Neuronal stem cell (in vitro differentiated cells): ENCODE data around the gene KDM3A.

Experiments used
- DNase-seq: peaks from one replicate; pipeline ENCODE4 v3.0.0-alpha.2; 2013; ENCODE audit warnings: low spot score
- H2AFZ ChIP-seq: one replicate; pipeline ENCODE4 v1.6.1; 2013; ENCODE audit warnings: mild to moderate bottlenecking, low read length, inconsistent platforms
- H2AK5ac ChIP-seq: 2 replicates; pipeline ENCODE4 v1.6.1; 2013; ENCODE audit warnings: low read depth, mild to moderate bottlenecking, inconsistent platforms, low read length, moderate library complexity, mixed read lengths
- H2BK120ac ChIP-seq: 2 replicates; pipeline ENCODE4 v1.6.1; 2013; ENCODE audit warnings: low read depth, mild to moderate bottlenecking, inconsistent platforms, low read length, moderate library complexity, mixed read lengths
- H2BK12ac ChIP-seq: one replicate; pipeline ENCODE4 v1.6.1; 2013; ENCODE audit warnings: low read length, inconsistent platforms
- H2BK15ac ChIP-seq: 2 replicates; pipeline ENCODE4 v1.6.1; 2013; ENCODE audit warnings: mild to moderate bottlenecking, low read length, inconsistent platforms, mixed read lengths
- H2BK5ac ChIP-seq: one replicate; pipeline ENCODE4 v1.6.1; 2013; ENCODE audit warnings: inconsistent platforms, mild to moderate bottlenecking, low read length, moderate library complexity
- H3K14ac ChIP-seq: one replicate; pipeline ENCODE4 v1.6.1; 2013; ENCODE audit warnings: low read length, inconsistent platforms
- H3K18ac ChIP-seq: 2 replicates; pipeline ENCODE4 v1.6.1; 2013; ENCODE audit warnings: low read length, inconsistent platforms
- H3K23ac ChIP-seq: 2 replicates; pipeline ENCODE4 v1.6.1; 2013; ENCODE audit warnings: low read depth, mild to moderate bottlenecking, mixed read lengths, low read length, inconsistent platforms; ENCODE audit not compliant: poor library complexity
- H3K27ac ChIP-seq: replicated peaks from 3 replicates; pipeline ENCODE4 v1.5.1; 2013; ENCODE audit warnings: low read length, inconsistent platforms
- H3K27me3 ChIP-seq, 3 experiments: 2 replicates each; pipeline ENCODE4 v1.6.1; 2013; ENCODE audit warnings: low read length in 3 of 3, mild to moderate bottlenecking in 2 of 3, inconsistent platforms in 1 of 3, low read depth in 1 of 3, mixed read lengths in 1 of 3, moderate library complexity in 1 of 3; ENCODE audit not compliant: control insufficient read depth in 3 of 3, insufficient read depth in 3 of 3
- H3K36me3 ChIP-seq, 2 donors: replicated peaks in 1 of 2; 2 replicates each; pipeline ENCODE4 v1.6.1; 2013; ENCODE audit warnings: low read length in 2 of 2; ENCODE audit not compliant: control insufficient read depth in 2 of 2, insufficient read depth in 2 of 2
- H3K4ac ChIP-seq: 2 replicates; pipeline ENCODE4 v1.6.1; 2013; ENCODE audit warnings: inconsistent platforms, mild to moderate bottlenecking, low read length, moderate library complexity
- H3K4me1 ChIP-seq, 2 donors: 1 replicate in 1 of 2; 2 replicates in 1 of 2; pipeline ENCODE4 v1.6.1; 2013; ENCODE audit warnings: low read length in 2 of 2, low read depth in 1 of 2; ENCODE audit not compliant: control insufficient read depth in 2 of 2, insufficient read depth in 1 of 2
- H3K4me2 ChIP-seq: one replicate; pipeline ENCODE4 v1.6.1; 2013; ENCODE audit warnings: mild to moderate bottlenecking, low read length, inconsistent platforms; ENCODE audit not compliant: insufficient read depth, poor library complexity, severe bottlenecking
- H3K4me3 ChIP-seq, 2 donors: 2 replicates each; pipeline ENCODE4 v1.5.1; 2013; ENCODE audit warnings: low read length in 2 of 2, mild to moderate bottlenecking in 2 of 2, inconsistent platforms in 1 of 2, moderate library complexity in 1 of 2
- H3K79me1 ChIP-seq: one replicate; pipeline ENCODE4 v1.6.1; 2013; ENCODE audit warnings: low read depth, mild to moderate bottlenecking, inconsistent platforms, low read length, moderate library complexity
- H3K9ac ChIP-seq: one replicate; pipeline ENCODE4 v1.6.1; 2013; ENCODE audit warnings: mild to moderate bottlenecking, low read depth, low read length, inconsistent platforms; ENCODE audit not compliant: poor library complexity
- H3K9me3 ChIP-seq, 2 donors: replicated peaks in 1 of 2; 2 replicates each; pipeline versions ENCODE3 to v1.6.1; 2013; ENCODE audit warnings: low read length in 2 of 2, mild to moderate bottlenecking in 2 of 2, inconsistent platforms in 1 of 2, low read depth in 1 of 2, mixed read lengths in 1 of 2, moderate library complexity in 1 of 2; ENCODE audit not compliant: control insufficient read depth in 2 of 2, insufficient read depth in 1 of 2
- H4K8ac ChIP-seq: one replicate; pipeline ENCODE4 v1.6.1; 2013; ENCODE audit warnings: low read depth, mild to moderate bottlenecking, inconsistent platforms, low read length, moderate library complexity
- H4K91ac ChIP-seq: one replicate; pipeline ENCODE4 v1.6.1; 2013; ENCODE audit warnings: low read length, low read depth, mild to moderate bottlenecking, inconsistent platforms; ENCODE audit not compliant: poor library complexity
- WGBS, 2 donors: extraction: QIAGEN DNeasy Blood & Tissue Kit; methylation state at CpG; one replicate each; pipeline ENCODE4 v1.1.7; 2013; ENCODE audit warnings: missing lambda C conversion rate in 2 of 2, mixed read lengths in 1 of 2; ENCODE audit not compliant: insufficient read length in 2 of 2, insufficient replicate concordance in 1 of 2; ENCODE audit errors: extremely low coverage in 2 of 2; 5-methylcytosine and 5-hydroxymethylcytosine counted together

Gene KDM3A

DNA sequence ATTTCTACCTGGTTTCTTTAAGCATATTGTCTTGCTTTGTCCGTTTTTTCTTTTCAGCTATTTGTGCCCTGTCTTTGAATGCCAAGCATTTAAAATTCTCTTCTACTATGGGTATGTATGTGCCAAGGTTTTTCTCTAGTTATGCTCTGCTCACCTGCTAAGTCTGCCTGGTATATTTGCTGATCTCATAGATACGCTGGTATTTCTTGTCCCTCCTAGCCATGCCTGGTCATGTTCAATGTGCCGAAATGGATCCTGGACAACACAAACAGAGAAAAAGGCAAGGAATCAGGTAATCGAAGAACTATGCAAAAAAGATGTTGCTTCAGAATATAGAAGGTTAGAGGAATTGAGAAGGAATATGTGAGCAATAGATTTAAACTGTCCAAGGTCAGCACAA, 14.9 kb upstream of the KDM3A start:
- H3K4me3 ChIP-seq = no peak overlapping the region
- H3K4me1 ChIP-seq = no peaks in the 10 kb centered on the region
- H3K18ac ChIP-seq = no peak overlapping the region
- no peak overlapping the region for H3K27ac ChIP-seq
- no peaks in the 10 kb centered on the region for H3K79me1 ChIP-seq
- no peak overlapping the region for H2BK5ac ChIP-seq
- no peak overlapping the region for H3K4me2 ChIP-seq
- no peak overlapping the region for H4K91ac ChIP-seq
- H2AFZ ChIP-seq = no peak overlapping the region
- WGBS, 2 donors = no CpG with 5 or more reads among the region's 4 CpGs
- peaks cover 0 to 34% (median 0%) of the 10 kb centered on the region in 3 experiments for H3K27me3 ChIP-seq
- peaks cover 0 to 7% of the 10 kb centered on the region in 2 donors for H3K9me3 ChIP-seq
- no peak overlapping the region for H3K4ac ChIP-seq
- DNase-seq = no peak
- H2BK120ac ChIP-seq = no peak overlapping the region
- H3K36me3 ChIP-seq = no peaks in the 10 kb centered on the region
- no peak overlapping the region for H4K8ac ChIP-seq
- H2AK5ac ChIP-seq = no peak overlapping the region
- H2BK15ac ChIP-seq = no peak overlapping the region
- no peak overlapping the region for H2BK12ac ChIP-seq
- no peak overlapping the region for H3K14ac ChIP-seq
- no peak overlapping the region for H3K23ac ChIP-seq
- H3K9ac ChIP-seq = no peak overlapping the region

DNA sequence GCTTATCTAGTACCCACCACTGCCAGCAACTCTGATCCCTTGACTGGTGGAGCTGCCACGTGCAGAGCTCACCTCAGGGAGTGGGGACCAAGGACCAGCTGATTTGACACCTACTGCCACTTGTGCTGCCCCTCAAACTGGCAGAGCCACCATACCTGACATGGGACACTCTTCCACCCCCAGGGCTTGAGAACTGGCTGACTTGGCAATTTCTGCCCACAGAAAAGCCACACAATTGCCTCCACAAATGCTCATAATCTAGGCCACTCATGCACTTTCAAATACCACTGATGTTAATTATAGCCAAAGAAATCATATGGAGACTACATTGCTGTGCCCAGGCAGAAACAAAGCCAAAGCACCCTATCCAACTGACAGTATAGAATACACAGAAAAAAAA, 11.8 kb upstream of the KDM3A start:
- Histone ChIP-seq H3K9ac (no peak overlapping the region), H3K36me3 (no peaks in the 10 kb centered on the region), H3K27ac (no peak overlapping the region), H3K18ac (no peak overlapping the region), H3K4me1 (no peaks in the 10 kb centered on the region), H3K27me3 (peaks cover 0 to 31% (median 0%) of the 10 kb centered on the region in 3 experiments), H3K23ac (no peak overlapping the region), H3K14ac (no peak overlapping the region), H2BK120ac (no peak overlapping the region), H3K4me2 (no peak overlapping the region), H4K8ac (no peak overlapping the region), H2BK5ac (no peak overlapping the region), H3K4me3 (no peak overlapping the region), H3K4ac (no peak overlapping the region), H4K91ac (no peak overlapping the region), H2BK12ac (no peak overlapping the region), H2AK5ac (no peak overlapping the region), H3K79me1 (no peaks in the 10 kb centered on the region), H2AFZ (no peak overlapping the region), H3K9me3 (peaks cover 0 to 2% of the 10 kb centered on the region in 2 donors), H2BK15ac (no peak overlapping the region)
- DNase-seq = no peak
- whole genome bisulfite sequencing, 2 donors = no CpG with 5 or more reads among the region's 1 CpG

DNA sequence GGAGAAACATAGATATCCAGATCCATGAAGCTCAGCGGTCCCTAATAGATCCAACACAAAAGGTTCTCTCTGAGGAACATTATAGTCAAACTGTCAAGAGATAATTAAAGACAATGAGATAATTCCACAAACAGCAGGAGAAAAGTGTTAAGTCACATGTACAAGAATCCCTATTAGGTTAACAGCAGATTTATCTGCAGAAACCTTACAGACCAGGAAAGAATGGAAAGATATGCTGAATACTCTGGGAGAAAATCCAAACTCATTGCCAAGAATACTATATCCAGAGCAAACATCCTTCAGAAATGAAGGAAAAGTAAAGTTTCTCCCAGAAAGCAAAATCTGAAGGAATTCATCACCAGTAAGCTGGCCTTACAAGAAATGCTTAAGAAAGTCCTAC, 10.8 kb upstream of the KDM3A start:
- H3K79me1 ChIP-seq = no peaks in the 10 kb centered on the region
- WGBS, 2 donors = no CpG with 5 or more reads among the region's 1 CpG
- no peak overlapping the region for H3K27ac ChIP-seq
- no peak overlapping the region for H3K4ac ChIP-seq
- H3K23ac ChIP-seq = no peak overlapping the region
- no peak overlapping the region for H4K91ac ChIP-seq
- H2BK5ac ChIP-seq = no peak overlapping the region
- H3K9me3 ChIP-seq = peaks cover 0 to 2% of the 10 kb centered on the region in 2 donors
- no peak overlapping the region for H3K14ac ChIP-seq
- H2AFZ ChIP-seq = no peak overlapping the region
- no peak overlapping the region for H3K18ac ChIP-seq
- H2BK15ac ChIP-seq = no peak overlapping the region
- H3K4me2 ChIP-seq = no peak overlapping the region
- H2BK120ac ChIP-seq = no peak overlapping the region
- no peaks in the 10 kb centered on the region for H3K4me1 ChIP-seq
- H3K4me3 ChIP-seq = no peak overlapping the region
- no peaks in the 10 kb centered on the region for H3K36me3 ChIP-seq
- no peak overlapping the region for H3K9ac ChIP-seq
- H4K8ac ChIP-seq = no peak overlapping the region
- H2BK12ac ChIP-seq = no peak overlapping the region
- no peak for DNase-seq
- H3K27me3 ChIP-seq = peaks cover 0 to 22% (median 0%) of the 10 kb centered on the region in 3 experiments
- H2AK5ac ChIP-seq = no peak overlapping the region

DNA sequence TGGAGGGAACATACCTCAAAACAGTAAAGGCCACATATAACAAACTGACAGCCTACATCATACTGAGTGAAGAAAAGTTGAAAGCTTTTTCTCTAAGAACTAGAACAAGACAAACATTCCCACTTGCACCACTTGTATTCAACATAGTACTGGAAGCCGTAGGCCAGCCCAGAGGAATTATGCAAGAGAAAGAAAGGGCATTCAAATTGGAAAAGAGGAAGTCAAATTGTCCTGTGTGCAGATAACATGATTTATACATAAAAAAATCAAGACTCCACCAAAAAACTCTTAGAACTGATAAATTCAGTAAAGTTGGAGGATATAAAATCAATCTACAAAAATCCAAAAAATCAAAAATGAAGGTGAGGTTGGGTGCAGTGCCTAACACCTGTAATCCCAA, 8.0 kb upstream of the KDM3A start:
- H4K8ac ChIP-seq = no peak overlapping the region
- H3K4me1 ChIP-seq = no peaks in the 10 kb centered on the region
- H2AK5ac ChIP-seq = no peak overlapping the region
- no peak overlapping the region for H3K27ac ChIP-seq
- no peak overlapping the region for H2BK5ac ChIP-seq
- no peak overlapping the region for H2BK12ac ChIP-seq
- no peak for DNase-seq
- no peak overlapping the region for H3K14ac ChIP-seq
- H2BK120ac ChIP-seq = no peak overlapping the region
- H3K4me2 ChIP-seq = no peak overlapping the region
- H3K4ac ChIP-seq = no peak overlapping the region
- H2AFZ ChIP-seq = no peak overlapping the region
- H3K9me3 ChIP-seq = peaks cover 2 to 6% of the 10 kb centered on the region in 2 donors
- no CpG with 5 or more reads among the region's 1 CpG for WGBS, 2 donors
- no peak overlapping the region for H4K91ac ChIP-seq
- H3K27me3 ChIP-seq = peaks cover 0 to 6% (median 0%) of the 10 kb centered on the region in 3 experiments
- no peaks in the 10 kb centered on the region for H3K79me1 ChIP-seq
- no peaks in the 10 kb centered on the region for H3K36me3 ChIP-seq
- H3K23ac ChIP-seq = no peak overlapping the region
- no peak overlapping the region for H2BK15ac ChIP-seq
- no peak overlapping the region for H3K18ac ChIP-seq
- no peak overlapping the region for H3K9ac ChIP-seq
- H3K4me3 ChIP-seq = no peak overlapping the region
